ENCODE results near the gene PCTP. TPM values are rescaled to one million over a fixed set of nuclear protein-coding genes. Genes with fewer than 3 reads are reported as not detected.

Gene PCTP
- total RNA-seq, 4 donors from 2014 or later: 6.9 to 13.6 (median 9.7) TPM

DNA sequence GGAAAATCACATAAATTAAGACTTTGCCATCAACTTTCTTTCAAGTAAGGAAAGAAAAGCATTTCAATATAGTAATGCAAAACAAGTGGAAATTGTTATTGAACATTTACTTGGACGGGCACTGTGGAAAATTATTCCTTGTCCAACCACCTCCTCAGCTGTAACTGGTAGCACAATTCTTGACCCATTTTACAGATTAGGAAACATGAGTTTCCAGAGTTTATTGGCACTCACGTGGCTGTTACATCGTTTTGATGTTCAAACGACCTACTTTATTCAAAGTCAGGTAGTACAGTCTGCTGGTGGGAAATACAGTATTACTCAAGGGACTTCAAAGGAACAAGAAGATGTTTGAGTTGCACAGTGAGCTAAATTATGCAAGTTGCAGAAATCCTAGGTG, 866 bp upstream of the PCTP start:
- Histone ChIP-seq H3K9me3 (no peaks in the 10 kb centered on the region), H3K36me3 (peaks cover 0 to 12% (median 0%) of the 10 kb centered on the region in 3 donors), H3K4me1 (peaks cover 0 to 19% (median 12%) of the 10 kb centered on the region in 3 donors), H3K4me3 (no peak overlapping the region), H3K27me3 (no peaks in the 10 kb centered on the region), H3K27ac (no peak overlapping the region)
- intact Hi-C loops (cut with DNase I): no loop called here
- no peak for DNase-seq
- no peak for TF ChIP-seq POLR2A (IDR thresholded peaks at IDR 0.05)
- TF ChIP-seq, protein P1, sequence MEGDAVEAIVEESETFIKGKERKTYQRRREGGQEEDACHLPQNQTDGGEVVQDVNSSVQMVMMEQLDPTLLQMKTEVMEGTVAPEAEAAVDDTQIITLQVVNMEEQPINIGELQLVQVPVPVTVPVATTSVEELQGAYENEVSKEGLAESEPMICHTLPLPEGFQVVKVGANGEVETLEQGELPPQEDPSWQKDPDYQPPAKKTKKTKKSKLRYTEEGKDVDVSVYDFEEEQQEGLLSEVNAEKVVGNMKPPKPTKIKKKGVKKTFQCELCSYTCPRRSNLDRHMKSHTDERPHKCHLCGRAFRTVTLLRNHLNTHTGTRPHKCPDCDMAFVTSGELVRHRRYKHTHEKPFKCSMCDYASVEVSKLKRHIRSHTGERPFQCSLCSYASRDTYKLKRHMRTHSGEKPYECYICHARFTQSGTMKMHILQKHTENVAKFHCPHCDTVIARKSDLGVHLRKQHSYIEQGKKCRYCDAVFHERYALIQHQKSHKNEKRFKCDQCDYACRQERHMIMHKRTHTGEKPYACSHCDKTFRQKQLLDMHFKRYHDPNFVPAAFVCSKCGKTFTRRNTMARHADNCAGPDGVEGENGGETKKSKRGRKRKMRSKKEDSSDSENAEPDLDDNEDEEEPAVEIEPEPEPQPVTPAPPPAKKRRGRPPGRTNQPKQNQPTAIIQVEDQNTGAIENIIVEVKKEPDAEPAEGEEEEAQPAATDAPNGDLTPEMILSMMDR (IDR thresholded peaks at IDR 0.05): no peak
- 81 to 85% methylated on average over 4 of the region's 4 CpGs for WGBS, 2 donors

DNA sequence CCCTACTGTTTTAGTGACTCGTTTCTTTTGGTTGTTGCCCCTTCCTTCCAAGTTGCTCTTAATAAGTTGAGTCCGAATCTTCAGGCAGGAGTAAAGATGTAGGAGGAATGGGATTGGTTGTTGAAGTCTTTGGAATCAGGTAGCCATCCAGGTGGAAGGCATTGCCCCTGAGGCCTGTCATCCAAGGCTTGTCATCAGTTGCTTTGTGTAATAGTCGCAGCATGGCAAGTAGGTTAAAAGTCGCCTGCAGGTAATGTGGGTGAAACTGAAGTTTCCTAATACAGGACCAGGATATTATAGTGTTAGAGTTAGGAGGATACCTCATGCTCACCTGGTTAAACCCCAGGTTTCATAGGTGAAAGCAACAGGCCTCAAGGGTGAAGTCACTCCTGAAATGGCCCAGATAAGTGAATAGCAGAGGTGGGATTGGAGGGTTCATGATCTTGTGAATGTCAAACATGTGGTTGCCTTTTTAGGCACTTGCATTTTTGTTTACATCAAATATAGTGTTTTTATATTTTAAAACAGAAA, 934 bp downstream of the PCTP start:
- intact Hi-C loops (cut with DNase I): no loop called here
- DNase-seq: no peak
- H3K27ac ChIP-seq: peak overlapping the region in 3 of 4 donors; percentile 84 to 92 (median 90)
- peak overlapping the region; percentile 65 to 85 (median 72) for H3K4me3 ChIP-seq
- TF ChIP-seq, protein P1 (IDR thresholded peaks at IDR 0.05): no peak
- no peak for TF ChIP-seq POLR2A (IDR thresholded peaks at IDR 0.05)
- 72 to 74% methylated on average over 4 of the region's 4 CpGs for WGBS, 2 donors
- H3K9me3 ChIP-seq: no peaks in the 10 kb centered on the region
- peaks cover 0 to 19% (median 12%) of the 10 kb centered on the region in 3 donors for H3K4me1 ChIP-seq
- H3K27me3 ChIP-seq: no peaks in the 10 kb centered on the region
- H3K36me3 ChIP-seq: peaks cover 0 to 12% (median 0%) of the 10 kb centered on the region in 3 donors

DNA sequence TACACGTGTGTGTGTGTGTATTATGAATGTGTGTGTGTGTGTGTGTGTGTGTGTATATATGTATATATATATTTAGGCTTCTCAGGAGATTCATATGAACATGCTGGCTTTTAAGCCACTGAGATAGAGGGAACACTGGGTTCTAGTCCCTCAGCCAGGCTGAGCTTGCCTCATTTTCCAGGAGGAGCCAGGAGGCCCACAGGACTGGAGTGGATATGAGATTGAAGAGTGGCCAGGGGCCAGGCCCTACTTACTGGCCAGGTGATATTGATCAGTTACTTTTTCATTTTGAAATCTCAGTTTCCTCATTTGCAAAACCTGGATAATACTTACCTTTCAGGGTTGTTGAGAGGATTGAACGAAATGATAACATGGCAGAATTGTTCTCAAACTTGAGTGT, 5.8 kb downstream of the PCTP start:
- Histone ChIP-seq H3K4me1 (peaks cover 0 to 23% (median 9%) of the 10 kb centered on the region in 3 donors), H3K4me3 (no peak overlapping the region), H3K27ac (no peak overlapping the region), H3K27me3 (no peaks in the 10 kb centered on the region), H3K36me3 (peaks cover 0 to 12% (median 0%) of the 10 kb centered on the region in 3 donors), H3K9me3 (no peaks in the 10 kb centered on the region)
- TF ChIP-seq, protein P1 (IDR thresholded peaks at IDR 0.05): no peak
- TF ChIP-seq POLR2A (IDR thresholded peaks at IDR 0.05): no peak
- WGBS, 2 donors: 78 to 79% methylated on average over 2 of the region's 2 CpGs
- DNase-seq: no peak
- intact Hi-C loops (cut with DNase I): no loop called here

DNA sequence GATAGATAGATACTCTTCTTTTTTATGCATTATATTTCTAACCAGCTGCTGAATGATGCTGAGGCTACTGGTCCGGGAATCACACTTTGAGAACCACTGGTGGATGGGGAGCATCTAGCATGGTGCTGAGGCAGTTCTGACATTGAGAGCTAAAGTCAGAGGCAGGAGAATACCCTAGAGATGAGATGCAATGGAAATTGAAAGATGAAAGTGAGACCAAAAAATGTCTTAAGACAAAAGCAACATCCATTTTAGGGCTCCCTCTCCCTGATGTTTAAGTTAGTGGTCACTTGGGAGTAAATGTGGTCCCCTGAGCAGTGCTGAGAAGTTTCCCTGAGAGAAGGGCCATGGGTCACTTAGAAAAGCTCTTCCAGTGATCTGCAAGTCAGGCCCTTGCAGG, 6.8 kb downstream of the PCTP start:
- TF ChIP-seq, protein P1 (IDR thresholded peaks at IDR 0.05): no peak
- no peak for TF ChIP-seq POLR2A (IDR thresholded peaks at IDR 0.05)
- Histone ChIP-seq H3K9me3 (no peaks in the 10 kb centered on the region), H3K4me1 (peaks cover 0 to 13% (median 0%) of the 10 kb centered on the region in 3 donors), H3K4me3 (no peak overlapping the region), H3K36me3 (peaks cover 0 to 12% (median 0%) of the 10 kb centered on the region in 3 donors), H3K27ac (no peak overlapping the region), H3K27me3 (no peaks in the 10 kb centered on the region)
- intact Hi-C loops (cut with DNase I): no loop called here
- 91 to 100% methylated on average over 1 of the region's 1 CpG for WGBS, 2 donors
- DNase-seq: no peak

DNA sequence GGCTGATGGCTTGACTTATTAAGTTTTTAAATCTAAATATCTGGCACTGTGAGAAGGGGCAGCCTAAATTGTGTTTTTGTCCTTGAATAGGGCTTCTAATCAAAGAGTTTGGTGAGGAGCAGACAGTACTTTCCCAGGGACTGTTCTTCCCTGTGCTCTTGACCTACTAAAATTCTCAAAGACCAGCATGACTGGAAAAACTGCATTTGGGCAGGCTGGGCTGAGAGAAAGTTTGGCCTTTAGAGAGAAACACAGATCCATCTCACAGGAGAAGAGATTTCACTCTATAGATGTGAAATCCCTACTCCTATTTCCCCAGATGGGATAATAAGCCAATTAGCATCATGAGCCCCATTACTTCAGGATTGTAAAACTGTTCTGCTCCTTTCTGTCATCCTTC, 7.3 kb downstream of the PCTP start:
- H3K9me3 ChIP-seq: no peaks in the 10 kb centered on the region
- no peak overlapping the region for H3K4me3 ChIP-seq
- no peaks in the 10 kb centered on the region for H3K27me3 ChIP-seq
- TF ChIP-seq, protein P1 (IDR thresholded peaks at IDR 0.05): no peak
- no peak for TF ChIP-seq POLR2A (IDR thresholded peaks at IDR 0.05)
- H3K4me1 ChIP-seq: peaks cover 0 to 10% (median 0%) of the 10 kb centered on the region in 3 donors
- intact Hi-C loops (cut with DNase I): no loop called here
- H3K27ac ChIP-seq: no peak overlapping the region
- H3K36me3 ChIP-seq: peaks cover 0 to 12% (median 0%) of the 10 kb centered on the region in 3 donors
- no peak for DNase-seq
